ENCODE results near the gene FDPS.
"Not testable (repeated sequence)": the region's sequence is repeated elsewhere in the genome, so short reads cannot be mapped to it uniquely, and the experiment has no call there.

FDPS gene

GRCh38 chr1:155320661-155321617 is 12.3 kb downstream of the FDPS start, which contains the start of gene RUSC1:
RUSC1 (plus strand) TSS chr1:155320894; CDS start chr1:155321774, 880 bp downstream.
- no peak for DNase-seq

- DNase-seq, result no peak
These were observed 13.2 kb downstream of the FDPS start for GRCh38 chr1:155321639-155322503.

GRCh38 chr1:155322571-155322952 is 13.9 kb downstream of the FDPS start:
- DNase-seq, result no peak

- peak; percentile 85 for DNase-seq
These were observed 14.5 kb downstream of the FDPS start for GRCh38 chr1:155322953-155323728.

GRCh38 chr1:155323729-155324036 is 15.0 kb downstream of the FDPS start:
- DNase-seq, result peak; percentile 68

GRCh38 chr1:155324037-155324716 is 15.5 kb downstream of the FDPS start:
- peak; percentile 96 for DNase-seq

- DNase-seq, result peak; percentile 60
These were observed 16.3 kb downstream of the FDPS start for GRCh38 chr1:155324717-155325602.

GRCh38 chr1:155325603-155325893 is 16.9 kb downstream of the FDPS start:
- DNase-seq, result no peak

GRCh38 chr1:155326020-155326526 is 17.4 kb downstream of the FDPS start:
- DNase-seq, result no peak

GRCh38 chr1:155326631-155327037 is 18.0 kb downstream of the FDPS start:
- DNase-seq, result no peak

GRCh38 chr1:155327981-155328380 is 19.3 kb downstream of the FDPS start:
- DNase-seq, result no peak

- DNase-seq, result not testable (repeated sequence)
These were observed 20.2 kb downstream of the FDPS start for GRCh38 chr1:155328856-155329255.

GRCh38 chr1:155329980-155330598 is 21.4 kb downstream of the FDPS start:
- no peak for DNase-seq

GRCh38 chr1:155334962-155335361 is 26.3 kb downstream of the FDPS start:
- no peak for DNase-seq

GRCh38 chr1:155339515-155340097 is 30.9 kb downstream of the FDPS start:
- no peak for DNase-seq

- no peak for DNase-seq
These were observed 34.2 kb downstream of the FDPS start for GRCh38 chr1:155342842-155343241.

- no peak for DNase-seq
These were observed 44.0 kb downstream of the FDPS start for GRCh38 chr1:155352631-155353030.

- DNase-seq, result no peak
These were observed 51.4 kb downstream of the FDPS start for GRCh38 chr1:155360051-155360450.

All from DMS 273 treated with DMSO at 0.1 percent for 48 hours (cell line).